HL-60 (cell line): ENCODE data around the gene MAB21L4.

Experiments used
- DNase-seq, 2 experiments: peaks; one replicate each; pipeline ENCODE4 v3.0.0-alpha.2; 2010 to 2020; ENCODE audit warnings: low read depth in 1 of 2, low spot score in 1 of 2
- H3K27ac ChIP-seq: fragments of 250-450 bp; sonication (Bioruptor Pico); replicated peaks from 2 replicates; pipeline ENCODE4 v1.5.1; 2020; ENCODE audit warnings: mild to moderate bottlenecking, moderate library complexity
- H3K27me3 ChIP-seq: fragments of 250-450 bp; sonication (Bioruptor Pico); 2 replicates; pipeline ENCODE4 v1.5.1; 2021; ENCODE audit warnings: mild to moderate bottlenecking, moderate library complexity; ENCODE audit not compliant: insufficient read depth, poor library complexity, severe bottlenecking
- H3K4me3 ChIP-seq: replicated peaks from 2 replicates; pipeline ENCODE4 v1.5.1; 2011; ENCODE audit warnings: mild to moderate bottlenecking, control low read depth, low read length; ENCODE audit not compliant: insufficient read depth
- CTCF ChIP-seq: IDR thresholded peaks from one replicate; pipeline ENCODE4 v1.5.1; 2011; ENCODE audit warnings: low read length, control low read depth, inconsistent platforms; ENCODE audit not compliant: insufficient read depth
- GABPA ChIP-seq: IDR thresholded peaks from 2 replicates; pipeline ENCODE4 v1.6.1; 2012; ENCODE audit warnings: low read depth
- POLR2AphosphoS5 ChIP-seq: IDR thresholded peaks from 2 replicates; pipeline ENCODE4 v1.6.1; 2012; ENCODE audit warnings: low read depth
- REST ChIP-seq: IDR thresholded peaks from 2 replicates; pipeline ENCODE4 v1.6.1; 2012; ENCODE audit warnings: low read depth; ENCODE audit not compliant: insufficient replicate concordance
- SPI1 ChIP-seq: IDR thresholded peaks from 2 replicates; pipeline ENCODE4 v1.6.1; 2012; ENCODE audit warnings: low read depth, mild to moderate bottlenecking, borderline replicate concordance

Gene MAB21L4

GRCh38 chr2:240889601-240890560 lies 6.1 kb downstream of the MAB21L4 start:
- no peak for DNase-seq
- no peak for TF ChIP-seq REST
- no peak for TF ChIP-seq GABPA
- TF ChIP-seq SPI1 = no peak
- no peak for TF ChIP-seq CTCF
- no peak for TF ChIP-seq POLR2AphosphoS5

GRCh38 chr2:240888890-240889573 lies 6.9 kb downstream of the MAB21L4 start:
- no peaks in the 10 kb centered on the region for H3K27me3 ChIP-seq
- no peak for DNase-seq
- no peak overlapping the region for H3K4me3 ChIP-seq
- no peak overlapping the region for H3K27ac ChIP-seq
- TF ChIP-seq GABPA (no peak), SPI1 (no peak), POLR2AphosphoS5 (no peak)

More at GRCh38 chr2:240889601-240890560, 6.1 kb downstream of the MAB21L4 start:
- no peak overlapping the region for H3K4me3 ChIP-seq
- no peaks in the 10 kb centered on the region for H3K27me3 ChIP-seq
- no peak overlapping the region for H3K27ac ChIP-seq

- TF ChIP-seq POLR2AphosphoS5 (no peak), REST (no peak), GABPA (no peak), CTCF (no peak), SPI1 (no peak)
- H3K27ac ChIP-seq = no peak overlapping the region
- DNase-seq = no peak
Measured at GRCh38 chr2:240888130-240888889, 7.6 kb downstream of the MAB21L4 start.

GRCh38 chr2:240887631-240888030 lies 8.3 kb downstream of the MAB21L4 start:
- TF ChIP-seq CTCF (no peak), POLR2AphosphoS5 (no peak), GABPA (no peak), SPI1 (no peak), REST (no peak)

More at GRCh38 chr2:240888130-240888889, 7.6 kb downstream of the MAB21L4 start:
- no peaks in the 10 kb centered on the region for H3K27me3 ChIP-seq
- H3K4me3 ChIP-seq = no peak overlapping the region

More at GRCh38 chr2:240887631-240888030, 8.3 kb downstream of the MAB21L4 start:
- Histone ChIP-seq H3K4me3 (no peak overlapping the region), H3K27ac (no peak overlapping the region), H3K27me3 (no peaks in the 10 kb centered on the region)
- DNase-seq = no peak
